BLaER1 treated with 17β-estradiol and CSF1 and Interleukin-3, amounts not matched to agents 10 nM and 100 nM (cell line): ENCODE measurements around the gene WDR48.

Experiments used
- H3K27ac ChIP-seq, 11 experiments: shearing (Covaris generic); formaldehyde crosslinking; 2 replicates each; pipeline ENCODE4 v1.8.1; 2022
- H3K27me3 ChIP-seq, 11 experiments: shearing (Covaris generic); formaldehyde crosslinking; 2 replicates each; pipeline ENCODE4 v1.8.1; 2022
- H3K36me3 ChIP-seq, 11 experiments: shearing (Covaris generic); formaldehyde crosslinking; 2 replicates each; pipeline ENCODE4 v1.8.1; 2022
- H3K4me1 ChIP-seq, 10 experiments: shearing (Covaris generic); formaldehyde crosslinking; 2 replicates each; pipeline ENCODE4 v1.8.1; 2022
- H3K4me2 ChIP-seq, 11 experiments: shearing (Covaris generic); formaldehyde crosslinking; 2 replicates each; pipeline ENCODE4 v1.8.1; 2022
- H3K4me3 ChIP-seq, 10 experiments: shearing (Covaris generic); formaldehyde crosslinking; 2 replicates each; pipeline ENCODE4 v1.8.1; 2022
- H3K9ac ChIP-seq, 11 experiments: shearing (Covaris generic); formaldehyde crosslinking; 2 replicates each; pipeline ENCODE4 v1.8.1; 2022
- H3K9me3 ChIP-seq, 11 experiments: shearing (Covaris generic); formaldehyde crosslinking; replicated peaks in 1 of 11; 2 replicates each; pipeline ENCODE4 v1.8.1; 2022
- H4K20me1 ChIP-seq, 11 experiments: shearing (Covaris generic); formaldehyde crosslinking; 2 replicates each; pipeline ENCODE4 v1.8.1; 2022
- Cebpa-rat ChIP-seq, 11 experiments: shearing (Covaris generic); IDR thresholded peaks; 2 replicates each; pipeline ENCODE4 v1.8.1; 2022

WDR48 gene

GRCh38 chr3:39115870-39116269 is 64.1 kb downstream of the WDR48 start:
- TF ChIP-seq Cebpa-rat (IDR thresholded peaks at IDR 0.05): no peak

GRCh38 chr3:39118079-39118478 is 66.3 kb downstream of the WDR48 start:
- H3K9me3 ChIP-seq: no peaks in the 10 kb centered on the region
- no peak overlapping the region for H3K27ac ChIP-seq
- H3K4me3 ChIP-seq: no peak overlapping the region
- H3K4me1 ChIP-seq: peaks cover 4 to 20% (median 16%) of the 10 kb centered on the region in 10 experiments; a peak in 19 of 20 replicates
- no peak overlapping the region for H3K4me2 ChIP-seq
- TF ChIP-seq Cebpa-rat (IDR thresholded peaks at IDR 0.05): no peak
- H3K27me3 ChIP-seq: no peaks in the 10 kb centered on the region
- no peaks in the 10 kb centered on the region for H4K20me1 ChIP-seq
- 0 out of 22 replicates have a peak, but pooled peaks cover 0 to 15% (median 0%) of the 10 kb centered on the region in 11 experiments for H3K36me3 ChIP-seq
- no peak overlapping the region for H3K9ac ChIP-seq

More at GRCh38 chr3:39115870-39116269, 64.1 kb downstream of the WDR48 start:
- H3K36me3 ChIP-seq: peaks cover 0 to 19% (median 0%) of the 10 kb centered on the region in 11 experiments; a peak in 2 of 22 replicates
- H3K27ac ChIP-seq: no peak overlapping the region
- no peaks in the 10 kb centered on the region for H3K9me3 ChIP-seq
- H4K20me1 ChIP-seq: no peaks in the 10 kb centered on the region
- no peaks in the 10 kb centered on the region for H3K27me3 ChIP-seq
- H3K4me1 ChIP-seq: peaks cover 0 to 9% (median 7%) of the 10 kb centered on the region in 10 experiments; a peak in 11 of 20 replicates
- H3K4me3 ChIP-seq: no peak overlapping the region
- no peak overlapping the region for H3K4me2 ChIP-seq
- no peak overlapping the region for H3K9ac ChIP-seq

- H3K9ac ChIP-seq: no peak overlapping the region
- peaks cover 5 to 23% (median 15%) of the 10 kb centered on the region in 10 experiments for H3K4me1 ChIP-seq
- H3K27ac ChIP-seq: no peak overlapping the region
- no peak for TF ChIP-seq Cebpa-rat (IDR thresholded peaks at IDR 0.05)
- no peak overlapping the region for H3K4me3 ChIP-seq
- no peaks in the 10 kb centered on the region for H4K20me1 ChIP-seq
- no peak overlapping the region for H3K4me2 ChIP-seq
- H3K9me3 ChIP-seq: no peaks in the 10 kb centered on the region
- H3K27me3 ChIP-seq: no peaks in the 10 kb centered on the region
- 0 out of 22 replicates have a peak, but pooled peaks cover 0 to 15% (median 0%) of the 10 kb centered on the region in 11 experiments for H3K36me3 ChIP-seq
Measured at GRCh38 chr3:39118931-39119660, 67.3 kb downstream of the WDR48 start.

GRCh38 chr3:39121621-39122020 is 69.8 kb downstream of the WDR48 start:
- Histone ChIP-seq H3K4me1 (peaks cover 15 to 43% (median 32%) of the 10 kb centered on the region in 10 experiments), H3K36me3 (0 out of 22 replicates have a peak, but pooled peaks cover 0 to 15% (median 0%) of the 10 kb centered on the region in 11 experiments), H4K20me1 (no peaks in the 10 kb centered on the region), H3K9me3 (no peaks in the 10 kb centered on the region), H3K9ac (no peak overlapping the region), H3K27ac (no peak overlapping the region), H3K4me3 (no peak overlapping the region), H3K4me2 (peak overlapping the region in 8 of 11 experiments; percentile 5 to 30 (median 14); a peak in 11 of 22 replicates), H3K27me3 (no peaks in the 10 kb centered on the region)
- TF ChIP-seq Cebpa-rat (IDR thresholded peaks at IDR 0.05): no peak

GRCh38 chr3:39122813-39123212 is 71.0 kb downstream of the WDR48 start:
- H3K27me3 ChIP-seq: no peaks in the 10 kb centered on the region
- H3K4me2 ChIP-seq: peak overlapping the region in 3 of 11 experiments; percentile 8 to 39 (median 13); a peak in 3 of 22 replicates
- H3K27ac ChIP-seq: no peak overlapping the region
- H3K36me3 ChIP-seq: 0 out of 22 replicates have a peak, but pooled peaks cover 0 to 15% (median 0%) of the 10 kb centered on the region in 11 experiments
- no peaks in the 10 kb centered on the region for H3K9me3 ChIP-seq
- H4K20me1 ChIP-seq: no peaks in the 10 kb centered on the region
- TF ChIP-seq Cebpa-rat (IDR thresholded peaks at IDR 0.05): no peak
- H3K9ac ChIP-seq: no peak overlapping the region
- peaks cover 27 to 54% (median 44%) of the 10 kb centered on the region in 10 experiments for H3K4me1 ChIP-seq
- H3K4me3 ChIP-seq: no peak overlapping the region

GRCh38 chr3:39124876-39125840 is 73.3 kb downstream of the WDR48 start:
- no peaks in the 10 kb centered on the region for H4K20me1 ChIP-seq
- no peak for TF ChIP-seq Cebpa-rat (IDR thresholded peaks at IDR 0.05)
- no peak overlapping the region for H3K9ac ChIP-seq
- peaks cover 38 to 78% (median 67%) of the 10 kb centered on the region in 10 experiments for H3K4me1 ChIP-seq
- 0 out of 22 replicates have a peak overlapping the region, but pooled peaks of 1 of the 11 experiments have one; percentile 1 for H3K27ac ChIP-seq
- 0 out of 22 replicates have a peak, but pooled peaks cover 0 to 11% (median 0%) of the 10 kb centered on the region in 11 experiments for H3K36me3 ChIP-seq
- H3K9me3 ChIP-seq: no peaks in the 10 kb centered on the region
- peak overlapping the region in 9 of 11 experiments; percentile 80 to 98 (median 94); a peak in 16 of 22 replicates for H3K4me2 ChIP-seq
- no peak overlapping the region for H3K4me3 ChIP-seq
- H3K27me3 ChIP-seq: no peaks in the 10 kb centered on the region

- Histone ChIP-seq H4K20me1 (no peaks in the 10 kb centered on the region), H3K27me3 (no peaks in the 10 kb centered on the region), H3K4me2 (peak overlapping the region in 10 of 11 experiments; percentile 47 to 98 (median 94); a peak in 20 of 22 replicates), H3K27ac (peak overlapping the region in 1 of 11 experiments; percentile 1; a peak in 1 of 22 replicates), H3K9me3 (no peaks in the 10 kb centered on the region), H3K36me3 (0 out of 22 replicates have a peak, but pooled peaks cover 0 to 4% (median 0%) of the 10 kb centered on the region in 11 experiments), H3K9ac (no peak overlapping the region), H3K4me1 (peaks cover 38 to 86% (median 75%) of the 10 kb centered on the region in 10 experiments), H3K4me3 (no peak overlapping the region)
- no peak for TF ChIP-seq Cebpa-rat (IDR thresholded peaks at IDR 0.05)
Measured at GRCh38 chr3:39125841-39126500, 74.2 kb downstream of the WDR48 start.

GRCh38 chr3:39126532-39127071 is 74.8 kb downstream of the WDR48 start:
- no peaks in the 10 kb centered on the region for H4K20me1 ChIP-seq
- peaks cover 32 to 89% (median 74%) of the 10 kb centered on the region in 10 experiments for H3K4me1 ChIP-seq
- H3K9me3 ChIP-seq: no peaks in the 10 kb centered on the region
- H3K4me3 ChIP-seq: peak overlapping the region in 3 of 10 experiments; percentile 30 to 51 (median 42); a peak in 3 of 20 replicates
- peak overlapping the region in 8 of 11 experiments; percentile 29 to 69 (median 60); a peak in 11 of 22 replicates for H3K9ac ChIP-seq
- H3K4me2 ChIP-seq: peak overlapping the region; percentile 24 to 98 (median 94)
- H3K27ac ChIP-seq: peak overlapping the region in 9 of 11 experiments; percentile 10 to 84 (median 72); a peak in 15 of 22 replicates
- no peak for TF ChIP-seq Cebpa-rat (IDR thresholded peaks at IDR 0.05)
- no peaks in the 10 kb centered on the region for H3K36me3 ChIP-seq
- H3K27me3 ChIP-seq: no peaks in the 10 kb centered on the region
